SJCRH30 (cell line): ENCODE measurements around the gene LFNG. TPM values are rescaled to one million over a fixed set of nuclear protein-coding genes. Genes with fewer than 3 reads are reported as not detected.
"Not testable (repeated sequence)": the region's sequence is repeated elsewhere in the genome, so short reads cannot be mapped to it uniquely, and the experiment has no call there.

Experiments used
- DNase-seq, 2 experiments: peaks; one replicate each; pipeline ENCODE4 v3.0.0-alpha.2; 2015 to 2020
- H3K27ac ChIP-seq: fragments of 250-450 bp; sonication (Bioruptor Pico); 2 replicates; pipeline ENCODE4 v1.5.1; 2020; ENCODE audit warnings: mild to moderate bottlenecking, moderate library complexity
- H3K27me3 ChIP-seq: fragments of 250-450 bp; sonication (Bioruptor Pico); 2 replicates; pipeline ENCODE4 v1.5.1; 2020; ENCODE audit warnings: mild to moderate bottlenecking, moderate library complexity
- H3K36me3 ChIP-seq: fragments of 250-450 bp; sonication (Bioruptor Pico); 2 replicates; pipeline ENCODE4 v1.5.1; 2020; ENCODE audit warnings: mild to moderate bottlenecking, moderate library complexity
- H3K4me1 ChIP-seq: fragments of 250-450 bp; sonication (Bioruptor Pico); 2 replicates; pipeline ENCODE4 v1.5.1; 2020; ENCODE audit warnings: mild to moderate bottlenecking, moderate library complexity
- H3K4me3 ChIP-seq: fragments of 250-450 bp; sonication (Bioruptor Pico); 2 replicates; pipeline ENCODE4 v1.5.1; 2020; ENCODE audit warnings: mild to moderate bottlenecking, moderate library complexity
- H3K9me3 ChIP-seq: fragments of 250-450 bp; sonication (Bioruptor Pico); replicated peaks from 2 replicates; pipeline ENCODE4 v1.5.1; 2020; ENCODE audit warnings: mild to moderate bottlenecking, moderate library complexity
- total RNA-seq: library from RNA; depleted of rRNA; stranded (reverse); fragments of >200 nt; shearing (Covaris generic); gene quantifications from 2 replicates; pipeline ENCODE4 v1.2.3, GENCODE V29; 2014

Gene LFNG
- total RNA-seq, 1 experiment from 2014 or later, result 25.2 TPM

GRCh38 chr7:2544541-2545188 lies 25.1 kb downstream of the LFNG start:
- H3K27ac ChIP-seq, result no peak overlapping the region
- no peaks in the 10 kb centered on the region for H3K9me3 ChIP-seq
- DNase-seq, result no peak
- H3K36me3 ChIP-seq, result peaks cover 54% of the 10 kb centered on the region
- H3K4me1 ChIP-seq, result no peaks in the 10 kb centered on the region
- H3K4me3 ChIP-seq, result no peak overlapping the region
- no peaks in the 10 kb centered on the region for H3K27me3 ChIP-seq

DNA sequence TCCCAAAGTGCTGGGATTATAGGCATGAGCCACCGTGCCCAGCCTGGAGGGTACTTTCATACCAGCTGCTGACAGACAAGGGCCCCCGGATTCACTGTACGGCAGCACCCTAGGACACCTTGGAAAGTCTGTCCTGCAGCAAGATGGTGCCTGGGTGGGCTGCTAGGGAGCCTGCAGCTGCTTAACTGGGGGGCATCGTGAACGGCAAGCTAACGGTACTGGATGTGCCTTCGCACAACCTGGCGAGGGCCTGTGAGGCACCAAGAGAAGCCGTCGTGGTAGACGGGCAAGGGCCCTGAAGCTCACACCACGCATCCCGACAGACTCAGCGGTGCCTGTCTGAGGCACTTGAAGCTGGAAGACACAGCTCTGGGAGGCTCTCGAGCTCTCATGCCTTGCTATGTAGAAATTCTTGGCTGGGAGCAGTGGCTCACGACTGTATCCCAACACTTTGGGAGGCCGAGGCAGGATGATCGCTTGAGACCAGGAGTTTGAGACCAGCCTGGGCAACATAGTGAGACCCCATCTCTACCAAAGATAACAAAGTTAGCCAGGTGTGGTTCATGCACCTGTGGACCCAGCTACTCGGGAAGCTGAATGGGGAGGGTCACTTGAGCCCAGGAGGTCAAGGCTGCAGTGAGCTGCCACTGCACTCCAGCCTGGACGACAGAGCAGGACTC lies 26.3 kb downstream of the LFNG start:
- Histone ChIP-seq H3K4me3 (no peak overlapping the region), H3K27me3 (no peaks in the 10 kb centered on the region), H3K27ac (no peak overlapping the region), H3K4me1 (no peaks in the 10 kb centered on the region), H3K36me3 (peaks cover 53% of the 10 kb centered on the region), H3K9me3 (no peaks in the 10 kb centered on the region)
- DNase-seq, result no peak

- H3K4me3 ChIP-seq, result no peak overlapping the region
- no peak overlapping the region for H3K27ac ChIP-seq
- no peaks in the 10 kb centered on the region for H3K4me1 ChIP-seq
- H3K36me3 ChIP-seq, result peaks cover 49% of the 10 kb centered on the region
- H3K9me3 ChIP-seq, result no peaks in the 10 kb centered on the region
- DNase-seq, result no peak
- no peaks in the 10 kb centered on the region for H3K27me3 ChIP-seq
Observed at GRCh38 chr7:2546776-2547586, 27.4 kb downstream of the LFNG start.

GRCh38 chr7:2551418-2551817 lies 31.8 kb downstream of the LFNG start:
- H3K27me3 ChIP-seq, result no peaks in the 10 kb centered on the region
- H3K36me3 ChIP-seq, result peaks cover 25% of the 10 kb centered on the region
- H3K9me3 ChIP-seq, result no peaks in the 10 kb centered on the region
- H3K4me1 ChIP-seq, result peaks cover 8% of the 10 kb centered on the region
- no peak for DNase-seq
- no peak overlapping the region for H3K27ac ChIP-seq
- no peak overlapping the region for H3K4me3 ChIP-seq

DNA sequence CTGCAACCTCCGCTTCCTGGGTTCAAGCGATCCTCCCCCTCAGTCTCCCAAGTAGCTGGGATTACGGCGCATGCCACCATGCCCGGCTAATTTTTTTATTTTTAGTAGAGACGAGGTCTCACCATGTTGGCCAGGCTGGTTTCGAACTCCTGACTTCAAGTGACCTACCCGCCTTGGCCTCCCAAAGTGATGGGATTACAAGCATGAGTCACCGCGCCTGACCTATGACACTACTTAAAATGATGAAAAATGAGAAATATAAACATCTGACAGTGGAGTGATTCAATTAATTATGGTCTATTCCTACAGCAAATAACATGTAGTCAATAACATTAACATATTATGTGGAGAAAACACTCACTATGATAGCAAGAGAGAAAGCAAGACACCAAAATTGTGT lies 33.5 kb downstream of the LFNG start:
- no peaks in the 10 kb centered on the region for H3K27me3 ChIP-seq
- H3K36me3 ChIP-seq, result peaks cover 11% of the 10 kb centered on the region
- no peak overlapping the region for H3K27ac ChIP-seq
- no peak for DNase-seq
- H3K4me1 ChIP-seq, result peaks cover 8% of the 10 kb centered on the region
- no peak overlapping the region for H3K4me3 ChIP-seq
- no peaks in the 10 kb centered on the region for H3K9me3 ChIP-seq

DNA sequence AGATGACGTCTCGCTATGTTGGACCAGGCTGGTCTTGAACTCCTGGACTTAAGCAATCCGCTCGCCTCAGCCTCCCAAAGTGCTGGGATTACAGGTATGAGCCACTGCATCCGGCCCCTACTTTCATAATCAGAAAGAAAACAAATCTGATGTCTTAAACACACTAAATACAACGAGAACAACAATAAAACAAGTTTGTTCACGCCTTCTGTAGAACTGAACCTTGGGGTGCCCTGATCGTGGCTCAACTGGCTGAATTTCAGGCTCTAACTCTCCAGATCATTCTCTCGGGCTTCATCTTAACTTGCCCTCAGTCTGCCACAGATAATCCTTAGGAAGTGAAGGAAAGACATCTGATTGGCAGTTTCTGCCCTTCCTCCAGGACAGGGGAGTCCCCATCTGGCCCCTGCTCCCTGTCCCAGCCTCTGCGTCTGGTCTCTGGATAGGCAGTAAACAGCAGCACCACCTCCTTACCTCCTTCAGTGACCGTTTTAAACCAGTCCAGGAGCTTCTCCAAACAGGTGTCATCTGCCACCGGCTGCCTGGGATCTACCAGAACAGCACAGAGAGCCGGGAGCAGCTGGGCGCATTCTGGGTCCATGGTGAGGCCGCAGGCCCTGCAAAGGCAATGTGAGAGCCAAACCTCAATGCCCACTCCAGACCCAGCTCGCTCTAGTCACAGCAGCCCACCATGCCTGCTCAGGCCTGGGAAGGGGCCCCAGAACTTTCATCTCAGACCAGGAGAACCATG lies 34.4 kb downstream of the LFNG start:
- Histone ChIP-seq H3K27me3 (no peaks in the 10 kb centered on the region), H3K27ac (no peak overlapping the region), H3K9me3 (no peaks in the 10 kb centered on the region), H3K36me3 (peaks cover 9% of the 10 kb centered on the region), H3K4me1 (peaks cover 11% of the 10 kb centered on the region), H3K4me3 (peak overlapping the region; percentile 91)
- DNase-seq, result peak in 1 of 2 experiments; percentile 39

- Histone ChIP-seq H3K4me3 (peak overlapping the region; percentile 91), H3K27ac (no peak overlapping the region), H3K36me3 (peaks cover 9% of the 10 kb centered on the region), H3K4me1 (peaks cover 11% of the 10 kb centered on the region), H3K9me3 (no peaks in the 10 kb centered on the region), H3K27me3 (no peaks in the 10 kb centered on the region)
- DNase-seq, result peak in 1 of 2 experiments; percentile 44
Observed at GRCh38 chr7:2554661-2555111, 35.1 kb downstream of the LFNG start.

DNA sequence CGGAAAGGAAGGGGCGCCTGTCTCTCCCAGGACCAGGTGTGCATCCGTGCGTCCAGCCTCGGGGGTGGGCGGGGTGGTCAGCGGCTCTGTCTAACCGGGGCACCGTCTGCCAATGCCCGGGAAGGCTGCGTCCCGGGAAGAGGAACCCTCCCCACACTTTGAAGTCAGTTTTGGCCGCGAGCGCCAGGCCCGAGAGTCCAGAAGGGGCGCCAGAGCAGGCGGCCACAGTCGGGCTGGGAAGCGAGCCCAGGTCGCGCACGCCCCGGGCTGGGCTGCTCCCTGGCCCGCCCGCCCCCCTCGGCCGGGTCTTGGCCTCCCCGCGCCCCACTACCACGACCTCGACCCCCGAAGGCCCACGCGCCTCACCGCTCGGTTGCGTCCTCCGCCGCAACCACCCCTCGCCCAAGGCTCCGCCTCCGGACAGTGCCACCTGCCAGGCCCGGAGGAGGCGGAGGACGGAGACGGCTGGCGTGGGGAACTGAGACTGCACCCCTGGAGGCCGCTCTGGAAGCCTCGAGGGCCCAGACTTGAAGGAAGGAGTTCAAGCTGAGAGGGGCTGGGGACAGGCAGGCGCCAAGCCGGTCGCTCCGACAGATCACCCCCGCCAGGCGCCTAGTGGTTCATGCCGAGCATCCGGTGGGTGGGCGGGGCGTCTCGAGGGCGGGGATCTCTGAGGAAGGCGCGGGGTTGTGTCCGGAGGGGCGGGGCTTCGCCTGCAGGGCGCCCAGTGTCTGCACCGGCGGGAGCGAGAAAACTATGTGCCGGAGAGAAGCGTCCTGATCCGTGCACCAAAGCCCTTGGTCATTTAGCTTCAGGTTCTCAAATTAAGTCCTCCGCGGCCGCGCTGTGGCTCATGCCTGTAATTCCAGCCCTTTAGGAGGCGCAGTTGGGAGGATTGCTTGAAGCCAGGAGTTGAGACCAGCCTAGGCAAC lies 35.8 kb downstream of the LFNG start, which contains the start of gene BRAT1:
BRAT1 (minus strand) TSS at position 404 of the 932 bp plus-strand sequence. CDS start 1,093 bp downstream, outside the sequence.
- Histone ChIP-seq H3K9me3 (no peaks in the 10 kb centered on the region), H3K27ac (peak within 1 kb of the TSS; percentile 100), H3K4me3 (peak within 1 kb of the TSS; percentile 91), H3K27me3 (no peaks in the 10 kb centered on the region), H3K36me3 (peaks cover 9% of the 10 kb centered on the region), H3K4me1 (peaks cover 11% of the 10 kb centered on the region)
- DNase-seq, result peak; percentile 98 to 99

DNA sequence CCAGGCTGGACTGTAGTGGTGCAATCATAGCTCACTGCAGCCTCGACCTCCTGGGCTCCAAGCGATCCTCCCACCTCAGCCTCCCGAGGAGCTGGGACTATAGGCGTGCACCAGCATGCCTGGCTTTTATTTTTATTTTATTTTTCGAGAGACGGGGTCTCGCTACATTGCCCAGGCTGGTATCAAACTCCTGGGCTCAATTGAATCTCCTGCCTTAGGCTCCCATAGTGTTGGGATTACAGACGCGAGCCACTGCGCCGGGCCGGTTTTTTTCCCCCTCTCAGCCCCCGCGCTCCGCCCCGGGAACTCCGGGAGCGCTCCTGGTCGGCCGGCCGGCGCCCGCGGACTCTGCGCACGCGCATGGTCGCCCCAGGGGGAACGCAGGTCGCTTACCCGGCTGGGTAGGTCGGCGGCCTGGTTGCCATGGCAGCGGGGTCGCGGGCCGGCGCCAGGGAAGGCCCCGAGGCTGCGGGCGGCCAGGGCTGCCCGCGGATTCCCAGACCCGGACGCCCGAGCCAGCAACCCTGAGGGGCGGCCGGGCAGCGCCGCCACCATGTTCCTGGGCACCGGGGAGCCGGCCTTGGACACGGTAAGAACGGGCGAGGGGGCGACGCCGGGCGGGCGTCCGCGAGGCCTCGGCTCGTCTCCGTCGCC lies 39.2 kb downstream of the LFNG start, which contains the start of gene IQCE:
IQCE (plus strand) TSS at position 351 of the 654 bp plus-strand sequence; CDS start at position 554, 203 bp downstream.
- DNase-seq, result peak; percentile 95 to 97
- H3K4me1 ChIP-seq, result peaks cover 11% of the 10 kb centered on the region
- no peaks in the 10 kb centered on the region for H3K36me3 ChIP-seq
- no peaks in the 10 kb centered on the region for H3K27me3 ChIP-seq
- no peak within 1 kb of the TSS for H3K27ac ChIP-seq
- peak within 1 kb of the TSS; percentile 76 for H3K4me3 ChIP-seq
- H3K9me3 ChIP-seq, result no peaks in the 10 kb centered on the region

DNA sequence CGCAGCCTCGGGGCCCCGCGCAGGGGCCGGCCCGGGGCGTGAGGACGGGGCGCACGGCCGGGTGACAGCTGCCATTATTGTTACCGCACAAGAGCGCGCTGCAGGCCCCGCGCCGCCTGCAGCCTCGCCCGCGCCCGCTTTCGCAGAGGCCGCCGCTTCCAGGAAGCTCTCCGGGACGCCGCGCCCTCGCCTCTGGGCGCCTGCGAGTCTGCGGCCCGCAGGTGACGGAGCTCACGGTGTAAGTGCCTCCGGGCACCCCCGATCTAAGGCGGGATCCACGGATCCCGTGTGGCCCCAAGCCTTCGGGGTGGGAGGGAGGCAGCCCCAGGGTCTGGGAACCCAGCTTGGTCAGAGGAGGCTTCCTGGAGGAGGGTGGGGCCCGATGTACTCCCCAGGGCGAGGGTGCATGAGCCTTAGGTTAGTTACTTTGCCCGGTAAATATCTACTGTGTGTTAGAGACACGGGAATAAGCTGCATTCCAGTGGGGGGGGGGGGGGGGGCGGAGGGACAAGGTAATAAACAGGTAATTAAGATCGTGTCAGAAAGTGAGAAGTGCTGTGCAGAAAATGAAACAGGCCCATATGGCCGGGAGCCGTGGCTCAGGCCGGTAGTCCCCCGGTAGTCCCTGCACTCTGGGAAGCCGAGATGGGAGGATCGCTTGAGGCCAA lies 39.8 kb downstream of the LFNG start:
- Histone ChIP-seq H3K36me3 (no peaks in the 10 kb centered on the region), H3K9me3 (no peaks in the 10 kb centered on the region), H3K4me3 (peak overlapping the region; percentile 76), H3K4me1 (peaks cover 4% of the 10 kb centered on the region; the same call in 1 of the 2 replicates), H3K27ac (no peak overlapping the region), H3K27me3 (no peaks in the 10 kb centered on the region)
- no peak for DNase-seq

DNA sequence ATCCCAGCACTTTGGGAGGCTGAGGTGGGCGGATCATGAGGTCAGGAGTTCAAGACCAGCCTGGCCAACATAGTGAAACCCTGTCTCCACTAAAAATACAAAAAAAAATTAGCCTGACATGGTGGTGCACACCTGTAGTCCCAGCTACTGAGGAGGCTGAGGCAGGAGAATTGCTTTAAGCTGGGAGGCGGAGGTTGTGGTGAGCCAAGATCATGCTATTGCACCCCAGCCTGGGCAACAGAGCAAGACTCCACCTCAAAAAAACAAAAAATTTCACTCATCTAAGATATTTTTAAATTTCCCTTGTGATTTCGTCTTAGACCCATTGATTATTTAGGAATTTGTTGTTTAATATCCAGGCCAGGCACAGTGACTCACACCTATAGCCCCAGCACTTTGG lies 44.4 kb downstream of the LFNG start:
- not testable (repeated sequence) for H3K27me3 ChIP-seq, H3K27ac ChIP-seq, H3K4me1 ChIP-seq, H3K9me3 ChIP-seq, DNase-seq, H3K36me3 ChIP-seq, H3K4me3 ChIP-seq

DNA sequence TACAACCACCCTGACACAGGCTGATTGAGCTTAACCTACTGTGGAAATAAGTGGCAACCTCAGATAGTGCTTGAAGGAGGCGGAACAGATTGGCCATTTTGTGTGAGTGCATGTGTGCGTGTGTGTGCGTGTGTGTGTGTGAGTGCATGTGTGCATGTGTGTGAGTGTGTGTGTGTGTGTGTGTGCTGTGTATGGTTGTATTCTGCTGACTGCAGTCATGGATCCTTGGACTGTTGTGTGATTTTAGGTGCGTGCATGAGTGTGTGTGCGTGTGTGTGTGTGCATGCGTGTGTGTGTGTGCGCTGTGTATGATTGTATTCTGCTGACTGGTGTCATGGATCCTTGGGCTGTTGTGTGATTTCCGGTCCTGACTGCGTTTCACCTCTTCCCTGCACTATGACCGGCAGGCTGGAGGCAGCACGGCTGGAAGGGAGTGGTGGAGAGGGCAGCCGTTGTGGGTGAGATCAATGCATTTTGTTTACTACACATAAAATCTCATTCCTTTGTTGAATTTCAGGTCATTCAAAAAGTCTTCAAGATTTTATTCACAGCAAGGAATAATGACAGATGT lies 45.5 kb downstream of the LFNG start:
- Histone ChIP-seq H3K27me3 (no peaks in the 10 kb centered on the region), H3K4me3 (no peak overlapping the region), H3K4me1 (no peaks in the 10 kb centered on the region), H3K9me3 (no peaks in the 10 kb centered on the region), H3K36me3 (no peaks in the 10 kb centered on the region), H3K27ac (no peak overlapping the region)
- DNase-seq, result no peak
